Gastrocnemius medialis (tissue), 4 donors: Measurements from ENCODE around the gene PTH1R. TPM values are rescaled to one million over a fixed set of nuclear protein-coding genes. Genes with fewer than 3 reads are reported as not detected.

Experiments
- ATAC-seq, 2 donors: fragments of 150-250 bp; one replicate each; pipeline ENCODE4 v1.9.1; 2016
- DNase-seq, 2 donors: peaks; one replicate each; pipeline ENCODE4 v3.0.0-alpha.2; 2019
- H3K27ac ChIP-seq, 4 donors: fragments of 200-600 bp; sonication (generic); 1 replicate in 1 of 4; 2 replicates in 3 of 4; pipeline ENCODE4 v1.5.1; 2016 to 2018; ENCODE audit warnings: mild to moderate bottlenecking in 2 of 4, moderate library complexity in 1 of 4
- H3K27me3 ChIP-seq, 3 donors: fragments of 200-600 bp; sonication (generic) in 2 of 3; 1 replicate in 1 of 3; 2 replicates in 2 of 3; pipeline versions ENCODE4 v1.5.1 to v1.6.0; 2016 to 2019; ENCODE audit warnings: mild to moderate bottlenecking in 1 of 3, moderate library complexity in 1 of 3
- H3K36me3 ChIP-seq, 2 donors: fragments of 200-600 bp; sonication (generic) in 1 of 2; one replicate each; pipeline ENCODE4 v1.5.1; 2017 to 2018
- H3K4me1 ChIP-seq, 2 donors: fragments of 200-600 bp; sonication (generic) in 1 of 2; one replicate each; pipeline ENCODE4 v1.5.1; 2016 to 2017; ENCODE audit warnings: mild to moderate bottlenecking in 2 of 2
- H3K4me3 ChIP-seq, 4 donors: fragments of 200-600 bp; sonication (generic) in 3 of 4; 1 replicate in 1 of 4; 2 replicates in 3 of 4; pipeline ENCODE4 v1.5.1; 2016 to 2019; ENCODE audit warnings: mild to moderate bottlenecking in 2 of 4
- H3K9me3 ChIP-seq, 3 donors: fragments of 200-600 bp; sonication (generic) in 2 of 3; 1 replicate in 1 of 3; 2 replicates in 2 of 3; pipeline ENCODE4 v1.5.1; 2016 to 2019
- CTCF ChIP-seq, 5 experiments: fragments of 450-650 bp in 3 of 5; fragments of 200-600 bp in 2 of 5; sonication (generic) in 2 of 5; IDR thresholded peaks in 4 of 5; conservative IDR thresholded peaks in 1 of 5; 1 replicate in 4 of 5; 2 replicates in 1 of 5; pipeline ENCODE4 v1.5.1; 2016 to 2019; ENCODE audit warnings: antibody characterized with exemption in 5 of 5, mild to moderate bottlenecking in 3 of 5, moderate library complexity in 3 of 5
- POLR2A ChIP-seq, 2 donors: fragments of 450-650 bp; IDR thresholded peaks; one replicate each; pipeline ENCODE4 v1.6.1; 2017; ENCODE audit warnings: antibody characterized with exemption in 2 of 2, mild to moderate bottlenecking in 2 of 2, moderate library complexity in 2 of 2
- in situ Hi-C, 4 donors: fragments of 200-750 bp; cut with MboI; loops; one replicate each; pipeline versions ENCODE4 v1.15.0 to v1.8.0; 2017; ENCODE audit warnings: low sequenced_read_pairs in 4 of 4
- intact Hi-C: fragments of 100-400 bp; cut with DNase I; formaldehyde crosslinking; loops from one replicate; pipeline ENCODE4 v1.15.1; 2023; ENCODE audit warnings: low total_unique reads
- total RNA-seq, 4 donors: library from RNA; depleted of rRNA; stranded (reverse); fragments of >200 nt; gene quantifications; one replicate each; pipeline versions ENCODE4 v1.1.0 to v1.2.3, GENCODE V29; 2016

Gene PTH1R
- total RNA-seq, 4 donors from 2014 or later = 2.3 to 7.9 (median 7.3) TPM

DNA sequence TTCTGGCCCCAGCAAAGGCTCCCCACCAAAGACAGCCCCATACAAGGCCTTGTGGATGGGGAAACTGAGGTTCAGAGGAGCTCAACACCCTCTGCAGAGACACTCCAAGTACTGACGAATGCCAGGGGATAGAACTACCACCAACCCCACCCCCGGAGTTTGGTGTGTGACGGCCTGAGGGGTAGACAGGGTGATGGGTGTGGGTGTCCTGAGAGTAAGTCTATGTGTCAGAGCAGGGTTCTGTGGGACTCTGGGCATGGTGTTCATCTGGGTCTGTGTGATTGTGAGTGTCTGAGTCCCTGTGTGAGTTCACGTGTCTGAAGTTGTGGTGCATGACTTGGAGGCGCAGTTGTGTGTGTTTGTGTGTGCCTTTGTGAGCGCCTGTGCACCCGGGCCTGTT, 7.4 kb downstream of the PTH1R start:
- intact Hi-C loops (no loop called here), in situ Hi-C loops (no loop called here)
- Histone ChIP-seq H3K4me3 (peak overlapping the region in 1 of 4 donors; percentile 57), H3K9me3 (no peaks in the 10 kb centered on the region), H3K4me1 (peaks cover 5 to 17% of the 10 kb centered on the region in 2 donors), H3K27ac (no peak overlapping the region), H3K36me3 (no peaks in the 10 kb centered on the region), H3K27me3 (peaks cover 7 to 34% (median 19%) of the 10 kb centered on the region in 3 donors)
- TF ChIP-seq CTCF (IDR thresholded peaks at IDR 0.05 in 4 of 5, conservative IDR thresholded peaks at IDR 0.05 in 1 of 5) (no peak), POLR2A (IDR thresholded peaks at IDR 0.05) (no peak)
- DNase-seq (no peak), ATAC-seq (no peak)

DNA sequence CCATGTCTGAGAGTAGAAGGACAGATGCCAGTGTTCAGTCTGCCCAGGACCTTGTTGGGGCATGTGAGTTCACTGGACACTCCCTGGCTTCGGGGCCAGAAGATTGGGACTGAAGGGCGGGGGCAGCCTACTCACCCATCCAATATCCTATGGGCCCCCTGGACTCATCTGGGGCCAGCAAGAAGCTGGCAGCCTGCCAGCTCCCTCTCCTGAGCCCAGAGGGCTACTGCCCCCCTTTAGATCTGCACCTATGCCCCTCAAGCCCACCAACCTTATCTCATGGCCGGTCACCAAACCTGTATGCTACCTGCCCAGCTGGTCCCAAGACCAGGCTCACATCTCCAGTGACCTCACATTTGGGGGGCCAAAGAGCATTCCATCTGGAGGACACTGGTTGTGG, 8.1 kb downstream of the PTH1R start:
- H3K4me3 ChIP-seq = no peak overlapping the region
- no peaks in the 10 kb centered on the region for H3K9me3 ChIP-seq
- in situ Hi-C loops = no loop called here
- DNase-seq (no peak), ATAC-seq (no peak)
- H3K27me3 ChIP-seq = peaks cover 7 to 34% (median 19%) of the 10 kb centered on the region in 3 donors
- H3K27ac ChIP-seq = no peak overlapping the region
- H3K36me3 ChIP-seq = no peaks in the 10 kb centered on the region
- intact Hi-C loops = no loop called here
- no peak for TF ChIP-seq CTCF (IDR thresholded peaks at IDR 0.05 in 4 of 5, conservative IDR thresholded peaks at IDR 0.05 in 1 of 5)
- H3K4me1 ChIP-seq = peaks cover 5 to 17% of the 10 kb centered on the region in 2 donors

GRCh38 chr3:46887980-46888494, 10.5 kb downstream of the PTH1R start:
- H3K4me3 ChIP-seq = no peak overlapping the region
- H3K9me3 ChIP-seq = no peaks in the 10 kb centered on the region
- intact Hi-C loops = no loop called here
- in situ Hi-C loops = no loop called here
- no peak for ATAC-seq
- H3K27ac ChIP-seq = no peak overlapping the region
- peaks cover 5 to 9% of the 10 kb centered on the region in 2 donors for H3K4me1 ChIP-seq
- peaks cover 0 to 12% (median 4%) of the 10 kb centered on the region in 3 donors for H3K27me3 ChIP-seq
- H3K36me3 ChIP-seq = no peaks in the 10 kb centered on the region
- no peak for TF ChIP-seq CTCF (IDR thresholded peaks at IDR 0.05 in 4 of 5, conservative IDR thresholded peaks at IDR 0.05 in 1 of 5)
- TF ChIP-seq POLR2A (IDR thresholded peaks at IDR 0.05) = no peak
- no peak for DNase-seq

DNA sequence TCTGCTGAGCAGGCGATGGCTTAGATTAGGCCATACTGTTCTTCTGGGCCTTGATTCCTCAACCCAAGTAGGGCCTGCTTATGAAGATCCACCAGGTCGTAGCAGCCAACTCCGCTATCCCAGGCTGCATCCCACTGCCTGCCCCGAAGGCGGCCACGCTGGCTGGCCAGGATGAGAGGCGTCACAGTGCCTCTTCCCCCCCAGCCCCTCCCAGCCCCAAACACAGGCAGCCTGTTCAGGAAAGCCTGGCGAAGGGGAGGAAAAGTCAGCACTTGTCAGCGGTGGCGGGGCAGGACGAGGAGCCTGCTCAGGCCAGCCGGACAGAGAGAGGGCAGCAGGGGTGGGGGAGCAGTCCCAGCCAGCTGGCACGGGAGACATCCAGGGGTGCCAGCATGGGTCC, 11.2 kb downstream of the PTH1R start:
- Histone ChIP-seq H3K4me1 (peaks cover 5 to 10% of the 10 kb centered on the region in 2 donors), H3K36me3 (no peaks in the 10 kb centered on the region), H3K27me3 (peaks cover 0 to 7% (median under 1%) of the 10 kb centered on the region in 3 donors), H3K9me3 (no peaks in the 10 kb centered on the region), H3K27ac (no peak overlapping the region), H3K4me3 (no peak overlapping the region)
- in situ Hi-C loops (no loop called here), intact Hi-C loops (no loop called here)
- no peak for DNase-seq
- ATAC-seq = no peak
- no peak for TF ChIP-seq POLR2A (IDR thresholded peaks at IDR 0.05)
- no peak for TF ChIP-seq CTCF (IDR thresholded peaks at IDR 0.05 in 4 of 5, conservative IDR thresholded peaks at IDR 0.05 in 1 of 5)
